ENCODE results near the gene RAP1GAP2.
"Not testable (repeated sequence)": the region's sequence is repeated elsewhere in the genome, so short reads cannot be mapped to it uniquely, and the experiment has no call there.

Gene RAP1GAP2

DNA sequence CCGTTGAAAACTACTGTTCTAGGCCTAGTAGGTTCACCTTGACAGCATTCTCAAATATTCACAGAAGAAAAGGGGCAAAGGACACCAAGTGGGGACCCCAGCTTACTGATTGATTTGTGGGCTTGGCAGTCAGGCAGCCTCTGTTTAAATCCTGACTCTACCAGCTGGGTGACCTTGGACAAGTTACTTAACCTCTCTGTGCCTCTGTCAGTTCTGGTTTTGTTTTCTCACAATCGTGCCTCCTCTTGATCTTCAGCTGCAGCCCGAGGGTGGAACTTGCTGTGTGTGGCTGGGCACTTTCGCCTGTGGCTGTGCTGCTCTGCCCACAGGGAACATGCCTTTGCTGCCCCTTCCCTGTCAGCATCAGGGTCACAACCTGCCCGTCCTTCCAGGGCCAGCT is 17.8 kb downstream of the RAP1GAP2 start:
- no peak for FAIRE-seq
- no peak for DNase-seq (ENCODE audit: low spot score)

DNA sequence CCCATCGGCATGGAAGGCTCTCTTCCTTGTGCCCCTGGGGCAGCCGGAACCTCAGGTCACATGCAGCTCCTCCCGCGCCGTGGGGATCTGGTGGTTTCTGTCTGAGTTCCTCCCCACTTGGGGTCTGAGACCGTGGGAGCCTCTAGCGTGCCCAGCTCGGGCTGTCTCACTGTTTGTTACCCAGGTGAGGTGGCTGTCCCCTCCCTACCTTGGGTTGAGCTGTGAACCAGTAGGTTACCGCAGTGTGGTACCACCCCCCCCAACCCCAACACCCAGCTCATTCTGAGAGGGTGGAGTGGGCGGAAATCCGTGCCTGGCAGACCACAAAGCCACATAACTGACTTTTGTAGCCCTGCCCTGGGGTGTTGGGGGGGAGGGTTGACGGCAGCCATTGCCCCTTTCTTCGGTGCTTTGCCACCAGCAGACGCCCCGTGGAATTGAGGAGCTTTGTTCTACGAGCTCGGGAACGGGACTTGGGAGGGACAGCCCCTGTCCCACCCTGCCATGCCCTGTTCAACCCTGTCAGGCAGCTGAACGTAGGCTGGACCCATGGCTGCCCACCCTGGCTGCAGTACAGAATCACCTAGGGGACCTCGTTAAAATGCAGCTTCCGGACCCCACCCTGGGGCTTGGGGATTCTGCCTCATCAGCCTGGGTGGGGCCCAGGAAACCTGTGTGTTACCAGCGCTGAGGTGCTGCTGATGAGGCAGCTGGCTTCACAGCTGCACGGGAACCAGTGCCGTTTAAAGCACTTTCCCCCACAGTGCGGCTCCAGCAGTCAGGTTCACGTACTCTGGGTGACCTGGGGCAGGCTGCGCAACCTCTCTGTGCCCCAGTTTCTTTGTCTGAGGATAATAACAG is 18.5 kb downstream of the RAP1GAP2 start:
- FAIRE-seq (no peak), DNase-seq (ENCODE audit: low spot score) (no peak)

DNA sequence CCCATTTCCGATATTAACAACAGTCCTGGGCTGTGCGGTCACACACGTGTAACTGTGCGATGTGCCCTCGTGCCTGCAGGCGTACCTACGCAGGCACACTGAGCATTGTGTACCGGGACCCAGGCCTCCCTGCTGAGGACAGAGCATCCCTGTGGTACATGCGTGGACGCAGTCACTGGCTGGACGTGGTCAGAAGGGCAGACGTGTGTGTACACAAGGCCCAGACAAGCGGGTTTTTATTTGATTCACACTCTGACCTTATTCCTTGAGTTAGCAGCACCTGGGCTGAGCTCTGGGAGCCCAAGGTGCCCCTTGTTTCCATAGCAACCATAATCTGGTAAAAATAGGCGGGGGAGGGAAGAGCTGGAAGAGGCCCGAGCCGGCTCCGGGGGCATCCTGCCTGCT is 19.5 kb downstream of the RAP1GAP2 start:
- no peak for DNase-seq (ENCODE audit: low spot score)
- no peak for FAIRE-seq

DNA sequence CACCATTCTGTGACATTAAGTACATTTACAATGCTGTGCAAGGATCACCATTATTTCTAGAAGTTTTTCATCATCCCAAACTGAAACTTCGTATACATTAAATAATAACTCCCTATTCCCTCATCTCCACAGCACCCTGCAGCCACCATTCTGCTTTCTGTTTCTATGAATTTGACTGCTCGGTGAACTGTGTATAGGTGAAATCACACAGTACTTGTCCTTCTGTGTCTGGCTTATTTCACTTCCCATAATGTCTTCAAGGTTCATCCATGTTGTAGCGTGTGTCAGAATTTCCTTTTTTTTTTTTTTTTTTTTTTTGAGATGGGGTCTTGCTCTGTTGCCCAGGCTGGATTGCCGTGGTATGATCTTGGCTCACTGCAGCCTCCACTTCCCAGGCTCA is 20.4 kb downstream of the RAP1GAP2 start:
- FAIRE-seq: no peak
- no peak for DNase-seq (ENCODE audit: low spot score)

DNA sequence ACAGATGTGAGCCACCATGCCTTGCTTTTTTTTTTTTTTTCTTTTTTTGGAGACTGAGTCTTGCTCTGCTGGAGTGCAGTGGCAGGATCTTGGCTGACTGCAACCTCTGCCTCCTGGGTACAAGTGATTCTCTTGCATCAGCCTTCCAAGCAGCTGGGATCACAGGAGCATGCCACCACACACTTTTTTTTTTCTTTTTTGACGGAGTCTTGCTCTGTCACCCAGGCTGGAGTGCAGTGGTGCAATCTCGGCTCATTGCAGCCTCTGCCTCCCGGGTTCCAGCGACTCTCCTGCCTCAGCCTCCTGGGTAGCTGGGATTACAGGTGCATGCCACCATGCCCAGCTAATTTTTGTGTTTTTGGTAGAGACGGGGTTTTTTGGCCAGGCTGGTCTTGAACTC is 23.1 kb downstream of the RAP1GAP2 start:
- not testable (repeated sequence) for FAIRE-seq; DNase-seq (ENCODE audit: low spot score)

DNA sequence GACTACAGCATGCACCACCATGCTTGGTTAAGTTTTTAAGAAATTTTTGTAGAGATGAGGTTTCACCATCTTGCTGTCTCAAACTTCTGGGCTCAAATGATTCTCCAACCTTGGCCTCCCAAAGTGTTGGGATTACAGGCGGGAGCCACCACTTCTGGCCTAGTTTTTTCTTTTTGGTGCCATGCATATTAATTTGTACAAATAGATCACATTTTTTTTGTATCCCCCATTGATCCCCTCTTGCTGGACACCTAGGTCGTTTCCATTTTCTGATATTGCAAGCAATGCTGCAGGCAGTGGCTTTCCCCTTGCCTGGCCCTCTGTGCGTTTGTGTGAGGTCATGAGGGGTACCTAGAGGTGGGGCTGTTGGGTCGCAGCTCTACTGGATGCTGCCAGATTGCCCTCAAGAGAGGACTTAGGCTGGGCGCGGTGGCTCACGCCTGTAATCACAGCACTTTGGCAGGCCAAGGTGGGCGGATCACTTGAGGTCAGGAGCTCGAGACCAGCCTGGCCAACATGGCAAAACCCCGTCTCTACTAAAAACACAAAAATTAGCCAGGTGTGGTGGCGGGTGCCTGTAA is 23.8 kb downstream of the RAP1GAP2 start:
- no peak for DNase-seq (ENCODE audit: low spot score)
- FAIRE-seq: no peak

DNA sequence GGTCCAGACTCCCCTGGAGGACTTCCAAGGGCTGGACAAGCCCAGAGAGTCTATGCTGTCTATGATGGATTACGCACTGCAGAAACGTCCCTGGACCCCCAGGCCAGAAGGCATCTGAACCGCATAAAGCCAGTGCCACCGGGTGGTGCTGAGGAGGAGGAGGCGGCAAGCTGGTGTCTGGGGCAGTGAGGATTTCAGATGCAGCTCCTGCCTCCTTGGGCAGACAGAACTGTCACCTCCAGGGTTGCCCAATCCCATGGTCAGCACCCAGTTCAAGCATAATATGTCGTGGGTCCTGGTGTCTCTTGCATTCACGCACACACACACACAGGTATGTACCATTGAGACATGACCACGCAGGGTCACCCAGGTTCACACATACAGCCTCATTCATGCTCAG is 25.6 kb downstream of the RAP1GAP2 start:
- DNase-seq (ENCODE audit: low spot score) (no peak), FAIRE-seq (no peak)

DNA sequence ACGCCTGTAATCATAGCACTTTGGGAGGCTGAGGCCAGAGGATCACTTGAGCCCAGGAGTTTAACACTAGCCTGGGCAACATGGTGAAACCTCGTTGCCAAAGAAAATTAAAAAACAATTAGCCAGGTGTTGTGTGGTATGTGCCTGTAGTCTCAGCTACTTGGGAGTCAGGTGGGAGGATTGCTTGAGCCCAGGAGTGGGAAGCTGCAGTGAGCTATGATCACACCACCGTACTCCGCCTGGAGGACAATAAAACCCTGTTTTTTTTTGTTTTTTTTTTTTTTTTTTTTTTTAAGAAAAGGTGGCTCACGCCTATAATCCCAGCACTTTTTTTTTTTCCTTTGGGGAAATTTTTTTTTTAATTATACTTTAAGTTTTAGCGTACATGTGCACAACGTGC is 26.1 kb downstream of the RAP1GAP2 start:
- no peak for FAIRE-seq
- DNase-seq (ENCODE audit: low spot score): no peak

DNA sequence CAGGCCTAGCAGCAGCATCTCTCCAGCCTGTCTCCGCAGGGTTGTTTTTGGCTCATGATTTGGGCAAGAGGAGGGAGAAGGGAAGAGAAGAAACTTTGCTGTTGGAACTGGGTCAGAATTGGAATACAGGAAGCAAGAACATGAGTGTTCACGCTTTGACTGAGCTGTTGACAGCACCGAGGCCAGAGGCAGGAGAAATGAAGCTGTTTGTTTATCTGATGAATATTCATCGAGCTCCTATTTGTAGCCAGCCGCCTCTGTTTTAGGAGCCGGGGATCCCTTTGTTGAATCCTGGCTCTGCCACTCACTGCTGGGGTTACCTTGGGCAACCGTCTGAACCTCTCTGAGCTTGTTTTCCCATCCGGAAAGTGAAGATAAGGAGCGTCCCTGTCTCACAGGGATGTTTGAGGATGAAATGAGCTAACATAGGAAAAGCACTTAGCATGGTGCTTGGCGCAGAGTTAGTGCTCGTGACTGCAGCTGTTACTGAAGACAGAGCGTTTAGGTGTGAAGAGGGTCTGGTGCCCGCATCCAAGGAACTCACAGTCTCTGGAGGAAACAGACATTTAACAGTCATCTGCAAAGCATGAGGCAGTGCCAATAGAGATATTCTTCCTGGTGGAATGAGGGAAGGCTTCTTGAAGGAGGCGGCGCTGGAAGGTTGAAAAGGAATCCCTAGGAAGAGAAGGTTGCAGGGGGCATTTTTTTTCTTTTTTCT is 29.2 kb downstream of the RAP1GAP2 start:
- no peak for DNase-seq (ENCODE audit: low spot score)

DNA sequence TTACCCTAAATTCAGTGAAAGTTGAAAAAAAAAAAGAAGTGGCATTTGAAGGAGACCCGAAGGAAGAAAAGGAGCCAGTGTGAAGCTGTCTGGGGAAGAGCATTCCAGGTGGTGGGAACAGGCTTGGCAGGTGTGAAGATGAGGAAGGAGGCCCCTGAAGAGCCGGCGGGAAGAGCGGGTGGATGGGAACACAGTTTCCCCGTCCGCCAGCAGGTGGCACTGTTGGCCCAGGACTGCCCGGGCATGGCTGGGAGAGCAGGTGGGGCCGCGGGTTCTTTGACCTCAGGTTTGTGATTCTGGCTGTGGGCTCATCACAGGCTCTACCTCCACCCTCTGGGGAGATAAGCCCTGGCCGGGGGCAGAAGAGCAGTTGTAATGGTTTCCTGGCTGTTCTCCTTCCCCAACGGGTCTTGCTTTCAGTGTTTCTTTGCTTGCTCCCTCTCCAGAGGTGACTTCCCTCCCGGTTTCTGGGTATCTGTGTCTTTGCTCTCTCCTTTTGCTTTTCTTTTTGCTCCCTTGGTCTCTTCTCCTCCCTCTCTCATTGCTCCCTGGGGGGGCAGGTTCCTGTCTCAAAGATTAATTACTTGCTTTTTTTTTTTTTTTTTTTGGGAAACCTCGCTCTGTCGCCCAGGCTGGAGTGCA is 32.3 kb downstream of the RAP1GAP2 start:
- DNase-seq (ENCODE audit: low spot score) (peak; percentile 31), FAIRE-seq (no peak)

More for the DNA sequence above, 29.2 kb downstream of the RAP1GAP2 start:
- FAIRE-seq: no peak

DNA sequence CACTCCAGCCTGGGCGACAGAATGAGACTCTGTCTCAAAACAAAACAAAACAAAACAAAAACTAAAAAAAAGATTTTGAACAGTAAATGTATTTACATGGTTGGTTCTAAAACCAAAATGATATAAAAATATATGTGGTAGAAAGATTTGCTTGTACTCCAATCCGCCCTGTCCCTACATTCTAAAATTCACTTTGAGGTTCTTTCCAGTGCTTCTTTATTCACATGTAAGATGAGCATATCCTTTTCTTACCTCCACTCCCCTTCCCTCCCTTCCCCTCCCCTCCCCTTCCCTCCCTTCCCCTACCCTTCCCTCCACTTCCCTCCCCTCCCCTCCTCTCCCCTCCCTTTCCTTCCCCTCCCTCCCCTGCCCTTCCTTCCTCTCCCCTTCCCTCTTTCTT is 34.4 kb downstream of the RAP1GAP2 start:
- DNase-seq (ENCODE audit: low spot score): no peak
- FAIRE-seq: no peak

DNA sequence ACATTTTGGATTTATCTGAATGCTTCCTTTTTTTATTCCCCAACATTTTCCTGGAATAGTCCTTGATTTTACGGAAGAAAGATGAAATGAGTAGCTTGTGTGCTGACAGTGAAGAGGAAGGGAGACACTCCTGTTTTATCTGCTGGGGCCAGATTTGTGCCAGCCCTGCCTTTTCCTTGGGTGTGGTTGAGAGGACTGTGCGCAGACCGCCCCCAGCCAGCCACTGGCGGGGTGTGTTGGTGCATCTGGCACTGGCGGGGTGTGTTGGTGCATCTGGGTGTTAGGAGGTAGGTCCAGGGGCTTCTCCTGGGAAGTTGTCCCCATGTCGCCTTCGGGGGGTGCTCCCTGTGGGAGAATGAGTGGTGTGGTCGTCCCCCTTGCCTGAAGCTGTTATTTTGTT is 39.5 kb downstream of the RAP1GAP2 start:
- no peak for FAIRE-seq
- no peak for DNase-seq (ENCODE audit: low spot score)

DNA sequence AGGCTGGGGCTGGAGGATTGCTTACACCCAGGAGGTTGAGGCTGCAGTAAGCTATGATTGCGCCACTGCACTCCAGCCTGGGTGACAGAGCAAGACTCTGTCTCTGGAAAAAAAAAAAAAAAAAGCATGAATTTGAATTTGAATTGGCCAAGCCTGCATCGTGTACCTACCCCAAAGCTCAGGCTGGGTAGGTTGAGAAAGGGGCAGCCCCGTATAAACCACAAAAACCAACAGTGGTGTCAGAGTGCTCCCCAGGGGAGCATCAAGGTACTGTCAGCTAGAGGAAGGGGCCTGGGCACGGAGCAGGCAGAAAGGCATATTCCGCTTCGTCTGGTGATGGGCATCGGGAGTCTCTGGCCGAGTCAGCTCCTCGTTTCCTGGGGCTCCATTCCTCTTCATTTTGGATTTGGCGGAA is 40.9 kb downstream of the RAP1GAP2 start:
- no peak for FAIRE-seq
- DNase-seq (ENCODE audit: low spot score): no peak

DNA sequence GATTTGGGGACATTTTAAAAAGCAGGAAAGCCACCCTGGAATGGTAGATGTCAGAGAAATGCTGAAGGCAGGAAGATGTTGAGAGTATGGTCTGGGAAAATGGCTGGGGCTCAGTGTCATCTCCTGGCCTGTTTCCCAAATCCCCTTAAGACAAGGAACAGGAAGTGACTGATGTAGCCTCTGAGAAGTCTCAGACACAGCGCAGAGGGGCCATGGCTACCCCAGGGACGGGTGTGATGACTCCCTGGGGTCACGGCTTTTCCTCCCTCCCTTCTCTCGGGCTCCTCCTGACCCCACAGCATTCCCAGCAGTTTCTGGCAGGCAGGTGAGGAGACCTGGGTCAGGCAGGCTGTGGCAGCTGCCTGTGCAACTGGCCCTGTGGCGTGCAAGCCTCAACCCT is 45.4 kb downstream of the RAP1GAP2 start:
- DNase-seq (ENCODE audit: low spot score) (no peak), FAIRE-seq (no peak)

DNA sequence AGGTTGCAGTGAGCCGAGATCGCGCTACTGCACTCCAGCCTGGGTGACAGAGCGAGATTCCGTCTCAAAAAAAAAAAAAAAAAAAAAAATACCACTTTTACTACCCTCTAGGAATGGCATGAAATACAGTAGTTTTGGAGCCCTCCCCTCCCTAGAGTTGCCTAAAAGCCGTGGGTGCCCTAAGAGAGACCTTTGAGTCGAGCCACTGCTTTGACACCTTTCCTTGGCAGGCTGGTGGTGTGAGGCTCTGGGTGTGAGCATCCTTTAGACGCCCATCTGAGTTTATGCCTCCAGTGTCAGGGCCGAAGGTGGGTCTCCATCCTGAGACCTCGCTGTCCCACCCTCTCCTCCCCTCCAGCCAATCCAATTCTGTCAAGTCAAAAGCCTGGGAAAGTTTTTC is 46.2 kb downstream of the RAP1GAP2 start:
- DNase-seq (ENCODE audit: low spot score) (no peak), FAIRE-seq (no peak)

DNA sequence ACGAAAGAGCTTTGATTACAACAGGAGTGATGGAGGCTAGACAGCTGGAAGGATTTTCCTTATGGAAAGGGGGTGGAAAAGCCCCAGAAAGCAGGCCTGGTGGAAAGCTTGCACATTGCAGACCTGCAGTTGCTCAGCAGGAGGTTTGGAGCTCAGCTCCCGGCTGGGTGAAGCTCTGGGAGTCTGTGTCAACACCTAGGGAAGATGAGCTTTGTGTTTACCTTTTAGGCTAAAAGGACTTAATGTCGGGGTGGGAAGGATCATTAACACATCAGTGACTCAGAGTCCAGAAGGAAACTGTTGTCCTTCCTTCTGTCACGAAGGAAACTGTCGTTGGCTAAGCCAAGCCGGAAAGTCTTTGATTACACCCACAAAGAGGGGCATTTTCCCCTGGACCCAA is 48.2 kb downstream of the RAP1GAP2 start:
- FAIRE-seq: no peak

DNA sequence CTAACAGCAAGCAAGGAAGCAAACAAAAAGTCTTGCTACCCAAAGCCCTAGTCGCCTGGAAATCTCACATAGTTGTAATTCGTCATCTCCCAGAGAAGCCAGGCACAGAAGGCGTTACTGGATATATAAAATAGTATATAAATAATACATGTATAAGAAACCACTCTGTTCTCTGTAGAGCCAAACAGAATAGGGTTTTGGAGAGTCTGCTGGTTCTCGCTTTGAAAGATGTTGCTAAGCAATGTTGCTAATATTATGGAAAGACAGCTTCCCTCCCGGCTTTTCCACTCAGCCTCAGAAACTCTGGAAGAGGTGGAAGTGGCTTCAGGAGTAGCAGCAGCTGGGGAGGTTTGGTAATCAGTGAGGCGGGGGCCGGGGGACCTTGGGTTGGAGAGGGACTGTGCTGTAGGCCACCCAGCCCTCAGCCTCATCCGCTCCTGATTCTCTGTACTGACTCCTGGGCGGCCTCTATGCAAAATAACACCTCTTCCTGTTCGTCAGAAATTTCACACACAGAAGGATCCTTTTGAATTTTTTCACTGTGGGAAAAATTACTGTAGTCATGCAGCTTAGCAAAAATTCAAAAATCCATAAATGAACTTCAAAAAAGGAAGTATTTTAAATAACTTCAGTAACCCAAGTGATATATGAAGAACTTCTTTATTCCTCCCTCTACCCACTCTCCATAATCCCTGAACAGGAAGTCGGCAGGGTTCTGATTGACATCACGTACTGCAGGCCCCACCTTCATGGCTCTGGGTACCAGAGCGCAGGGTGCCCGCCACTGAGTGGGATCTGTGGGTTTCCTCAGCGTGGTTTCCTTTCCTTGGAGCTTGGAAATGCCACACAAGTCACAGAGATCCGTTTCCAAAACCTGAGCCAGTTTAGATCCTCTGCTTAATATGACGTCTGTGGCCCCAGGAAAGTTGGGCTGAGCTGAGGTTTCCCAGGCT is 51.4 kb downstream of the RAP1GAP2 start:
- no peak for FAIRE-seq
- DNase-seq (ENCODE audit: low spot score): no peak

More for the DNA sequence above, 48.2 kb downstream of the RAP1GAP2 start:
- no peak for DNase-seq (ENCODE audit: low spot score)

DNA sequence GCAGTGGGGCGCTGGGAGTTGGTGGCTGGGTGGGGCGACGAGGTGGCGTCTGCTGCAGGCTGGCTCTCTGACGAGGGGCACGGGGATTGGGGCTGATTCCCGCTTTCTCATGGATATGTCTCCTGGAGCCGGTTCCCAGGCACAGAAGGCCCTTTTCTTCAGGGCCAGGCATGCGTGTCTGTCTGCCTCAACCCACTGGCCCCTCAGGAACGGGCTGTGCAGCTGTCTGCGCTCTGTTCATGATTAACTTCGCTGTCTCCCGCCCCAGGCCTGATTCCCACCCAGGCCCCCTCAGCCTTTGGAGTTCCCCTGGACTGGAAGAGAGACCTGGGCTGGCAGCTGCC is 53.1 kb downstream of the RAP1GAP2 start:
- DNase-seq (ENCODE audit: low spot score): no peak
- no peak for FAIRE-seq

DNA sequence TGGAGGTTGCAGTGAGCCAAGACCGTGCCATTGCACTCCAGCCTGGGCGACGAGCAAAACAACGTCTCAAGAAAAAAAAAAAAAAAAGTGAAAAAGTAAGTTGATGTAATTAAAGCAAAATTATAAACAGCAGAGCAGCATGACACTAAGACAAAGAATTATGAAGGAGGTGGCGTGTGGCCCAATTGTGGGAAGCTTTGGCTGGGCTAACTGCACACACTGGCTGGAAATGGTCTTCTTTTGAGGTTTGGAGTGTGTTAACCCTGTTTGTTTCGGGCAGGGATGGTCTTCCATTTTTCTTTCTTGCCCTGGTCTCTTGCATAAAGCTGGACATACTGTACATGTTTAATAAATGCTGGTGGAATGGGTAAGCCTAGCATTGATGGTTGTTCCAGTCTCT is 54.8 kb downstream of the RAP1GAP2 start:
- DNase-seq (ENCODE audit: low spot score): no peak
- FAIRE-seq: no peak

DNA sequence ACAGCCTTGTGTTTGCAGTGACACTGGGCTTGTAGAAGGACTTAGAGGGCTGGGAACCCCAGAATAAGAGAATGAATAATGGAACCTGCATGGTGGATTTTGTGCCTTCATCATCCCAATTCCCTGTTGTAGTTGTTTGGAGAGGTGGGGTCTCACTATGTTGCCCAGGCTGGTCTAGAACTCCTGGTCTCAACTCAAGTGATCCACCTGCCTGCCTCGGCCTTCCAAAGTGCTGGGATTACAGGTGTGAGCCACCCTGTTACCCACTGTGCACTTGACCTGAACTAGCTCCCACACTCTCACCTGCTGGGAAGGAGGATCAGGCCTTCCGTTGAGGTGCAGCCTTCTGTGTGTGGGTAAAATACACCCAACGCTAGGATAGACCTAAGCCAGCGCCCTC is 55.4 kb downstream of the RAP1GAP2 start:
- no peak for FAIRE-seq
- no peak for DNase-seq (ENCODE audit: low spot score)

DNA sequence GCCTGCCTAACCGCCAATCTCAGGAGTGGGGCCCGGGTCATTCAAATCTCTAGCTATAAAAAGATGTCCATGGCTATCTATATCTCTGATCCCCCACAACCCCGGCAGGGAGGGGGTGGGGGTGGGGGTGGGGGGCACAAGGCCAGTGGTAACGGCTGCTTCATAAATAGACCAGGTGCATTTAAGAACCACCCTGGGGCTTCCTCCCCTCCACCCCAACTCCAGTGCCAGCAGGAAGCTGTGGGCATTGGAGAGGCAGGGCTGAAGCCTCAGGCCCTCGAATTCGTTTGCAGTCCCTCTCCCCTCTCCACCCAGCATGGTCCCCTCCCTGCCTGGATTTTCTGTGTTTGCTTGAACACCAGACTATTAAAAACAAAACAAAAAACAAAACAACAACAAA is 56.0 kb downstream of the RAP1GAP2 start:
- DNase-seq (ENCODE audit: low spot score) (no peak), FAIRE-seq (no peak)

Data from RCC 7860 (cell line).